Esophagus muscularis mucosa (tissue), 2 donors: ENCODE results near the gene UMOD.

Source experiments
- POLR2A ChIP-seq: fragments of 450-650 bp; IDR thresholded peaks from one replicate; pipeline ENCODE4 v1.6.1; 2017; ENCODE audit warnings: antibody characterized with exemption, moderate library complexity, mild to moderate bottlenecking, low read depth
- POLR2AphosphoS5 ChIP-seq, 2 donors: sonication (generic); formaldehyde crosslinking; IDR thresholded peaks; one replicate each; pipeline ENCODE4 v1.6.1; 2017; ENCODE audit warnings: antibody characterized with exemption in 2 of 2

DNA sequence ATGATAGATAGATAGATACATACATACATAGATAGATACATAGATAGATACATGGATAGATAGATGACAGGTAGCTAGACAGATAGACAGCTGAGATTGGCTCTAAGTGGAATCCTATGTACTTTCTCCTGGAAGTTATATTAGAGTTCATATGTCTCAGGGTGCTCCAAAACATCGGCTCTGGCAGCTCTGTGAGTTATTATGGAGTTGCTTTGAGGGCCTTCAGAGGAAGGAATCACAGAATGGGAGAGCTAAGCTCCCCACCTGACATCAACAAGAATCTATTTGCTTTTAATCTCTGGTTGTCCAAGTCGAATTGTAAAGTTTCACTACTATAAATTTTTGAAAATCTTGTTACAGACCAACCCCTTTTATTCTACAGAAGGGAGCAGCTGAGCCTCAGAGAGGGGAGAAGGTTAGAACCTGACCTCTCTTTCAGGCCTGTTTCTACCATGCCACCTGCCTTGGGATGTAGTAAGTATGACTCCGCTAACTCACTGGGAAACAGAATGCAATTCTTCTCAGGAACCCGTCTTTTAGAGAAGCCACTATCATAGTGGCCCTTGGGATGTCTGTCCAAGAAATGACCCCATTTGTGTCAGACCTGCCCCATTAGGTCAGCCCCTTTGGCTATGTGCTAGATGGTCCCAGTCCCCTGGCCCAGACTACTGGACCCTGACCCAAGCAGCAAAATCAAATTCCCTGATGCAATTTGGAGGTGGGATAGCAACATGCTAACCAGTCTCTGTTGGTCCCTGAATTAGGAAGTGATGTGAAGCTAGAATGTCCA, 43.5 kb downstream of the UMOD start:
- TF ChIP-seq POLR2AphosphoS5 (IDR thresholded peaks at IDR 0.05) (no peak), POLR2A (no peak)
